ES-I3 (cell line): ENCODE results near the gene SALL3.
"Not testable (repeated sequence)": the region's sequence is repeated elsewhere in the genome, so short reads cannot be mapped to it uniquely, and the experiment has no call there.

Source experiments
- H3K36me3 ChIP-seq: 2 replicates; pipeline ENCODE4 v1.6.1; 2013; ENCODE audit warnings: mild to moderate bottlenecking, low read length, control low read depth, moderate library complexity; ENCODE audit not compliant: insufficient read depth
- H3K4me1 ChIP-seq: 2 replicates; pipeline ENCODE4 v1.6.1; 2013; ENCODE audit warnings: mild to moderate bottlenecking, control low read depth, low read length; ENCODE audit not compliant: insufficient read depth
- H3K9ac ChIP-seq: 2 replicates; pipeline ENCODE4 v1.6.1; 2013; ENCODE audit warnings: low read depth, mild to moderate bottlenecking, low read length, moderate library complexity
- H3K9me3 ChIP-seq: 2 replicates; pipeline ENCODE4 v1.6.1; 2013; ENCODE audit warnings: mild to moderate bottlenecking, low read length, moderate library complexity; ENCODE audit not compliant: control insufficient read depth, insufficient read depth

The SALL3 gene

GRCh38 chr18:78949216-78949615 is 30.4 kb upstream of the SALL3 start:
- Histone ChIP-seq H3K4me1 (no peaks in the 10 kb centered on the region), H3K36me3 (no peaks in the 10 kb centered on the region), H3K9ac (no peak overlapping the region), H3K9me3 (0 out of 2 replicates have a peak, but pooled peaks cover 3% of the 10 kb centered on the region)

GRCh38 chr18:78950386-78950785 is 29.2 kb upstream of the SALL3 start:
- H3K36me3 ChIP-seq, result no peaks in the 10 kb centered on the region
- no peaks in the 10 kb centered on the region for H3K4me1 ChIP-seq
- no peak overlapping the region for H3K9ac ChIP-seq
- H3K9me3 ChIP-seq, result 0 out of 2 replicates have a peak, but pooled peaks cover 3% of the 10 kb centered on the region

- Histone ChIP-seq H3K4me1 (no peaks in the 10 kb centered on the region), H3K9me3 (0 out of 2 replicates have a peak, but pooled peaks cover 3% of the 10 kb centered on the region), H3K36me3 (no peaks in the 10 kb centered on the region), H3K9ac (no peak overlapping the region)
These were observed 26.1 kb upstream of the SALL3 start for GRCh38 chr18:78953566-78953965.

- Histone ChIP-seq H3K9ac (no peak overlapping the region), H3K4me1 (no peaks in the 10 kb centered on the region), H3K36me3 (no peaks in the 10 kb centered on the region), H3K9me3 (0 out of 2 replicates have a peak, but pooled peaks cover 3% of the 10 kb centered on the region)
These were observed 24.6 kb upstream of the SALL3 start for GRCh38 chr18:78955051-78955450.

- Histone ChIP-seq H3K9me3 (no peaks in the 10 kb centered on the region), H3K36me3 (no peaks in the 10 kb centered on the region), H3K9ac (no peak overlapping the region), H3K4me1 (no peaks in the 10 kb centered on the region)
These were observed 22.5 kb upstream of the SALL3 start for GRCh38 chr18:78957140-78957539.

- Histone ChIP-seq H3K36me3 (no peaks in the 10 kb centered on the region), H3K9ac (no peak overlapping the region), H3K4me1 (no peaks in the 10 kb centered on the region), H3K9me3 (no peaks in the 10 kb centered on the region)
These were observed 18.9 kb upstream of the SALL3 start for GRCh38 chr18:78960709-78961108.

GRCh38 chr18:78962098-78962497 is 17.5 kb upstream of the SALL3 start:
- Histone ChIP-seq H3K9ac (no peak overlapping the region), H3K36me3 (no peaks in the 10 kb centered on the region), H3K4me1 (no peaks in the 10 kb centered on the region), H3K9me3 (no peaks in the 10 kb centered on the region)

GRCh38 chr18:78964727-78965126 is 14.9 kb upstream of the SALL3 start:
- not testable (repeated sequence) for H3K36me3 ChIP-seq, H3K9ac ChIP-seq, H3K4me1 ChIP-seq, H3K9me3 ChIP-seq

GRCh38 chr18:78965260-78965659 is 14.4 kb upstream of the SALL3 start:
- Histone ChIP-seq H3K4me1 (no peaks in the 10 kb centered on the region), H3K9me3 (no peaks in the 10 kb centered on the region), H3K36me3 (no peaks in the 10 kb centered on the region), H3K9ac (no peak overlapping the region)

- Histone ChIP-seq H3K36me3 (no peaks in the 10 kb centered on the region), H3K9ac (no peak overlapping the region), H3K9me3 (no peaks in the 10 kb centered on the region), H3K4me1 (no peaks in the 10 kb centered on the region)
These were observed 13.5 kb upstream of the SALL3 start for GRCh38 chr18:78965917-78966792.

GRCh38 chr18:78966793-78967106 is 12.9 kb upstream of the SALL3 start:
- Histone ChIP-seq H3K9ac (no peak overlapping the region), H3K9me3 (no peaks in the 10 kb centered on the region), H3K36me3 (no peaks in the 10 kb centered on the region), H3K4me1 (no peaks in the 10 kb centered on the region)

GRCh38 chr18:78967692-78968091 is 11.9 kb upstream of the SALL3 start:
- H3K36me3 ChIP-seq, result no peaks in the 10 kb centered on the region
- H3K4me1 ChIP-seq, result no peaks in the 10 kb centered on the region
- no peak overlapping the region for H3K9ac ChIP-seq
- no peaks in the 10 kb centered on the region for H3K9me3 ChIP-seq

GRCh38 chr18:78969574-78970315 is 9.9 kb upstream of the SALL3 start:
- H3K36me3 ChIP-seq, result no peaks in the 10 kb centered on the region
- H3K9me3 ChIP-seq, result no peaks in the 10 kb centered on the region
- H3K4me1 ChIP-seq, result no peaks in the 10 kb centered on the region
- no peak overlapping the region for H3K9ac ChIP-seq

- Histone ChIP-seq H3K9ac (no peak overlapping the region), H3K9me3 (no peaks in the 10 kb centered on the region), H3K36me3 (no peaks in the 10 kb centered on the region), H3K4me1 (peaks cover 4% of the 10 kb centered on the region; the same call in 1 of the 2 replicates)
These were observed 8.8 kb upstream of the SALL3 start for GRCh38 chr18:78970774-78971333.
